Measurements from ENCODE around the gene ZNF552.
A peak's percentile ranks its signal among the peaks of the same experiment; 100 is the strongest.
"Not testable (repeated sequence)": the region's sequence is repeated elsewhere in the genome, so short reads cannot be mapped to it uniquely, and the experiment has no call there.

The ZNF552 gene

GRCh38 chr19:57814505-57815246 is at the start of gene ZNF552:
ZNF552 (minus strand) TSS chr19:57814913; CDS start chr19:57814743, 170 bp downstream.
- Histone ChIP-seq H3K4me1 (ENCODE audit: insufficient read depth, low read length) (peaks cover 39% of the 10 kb centered on the region), H4K20me1 (ENCODE audit: insufficient read depth, low read length) (peaks cover 7% of the 10 kb centered on the region; the same call in 1 of the 2 replicates), H2AFZ (ENCODE audit: low read depth, low read length) (peak within 1 kb of the TSS; percentile 82), H3K27ac (ENCODE audit: low read length) (peak within 1 kb of the TSS; percentile 73), H3K27me3 (ENCODE audit: insufficient read depth, low read length, poor library complexity) (no peaks in the 10 kb centered on the region), H3K9ac (ENCODE audit: low read depth, low read length) (peak within 1 kb of the TSS; percentile 63), H3K79me2 (ENCODE audit: insufficient read depth, low read length) (peaks cover 54% of the 10 kb centered on the region), H3K36me3 (ENCODE audit: insufficient read depth, low read length) (peaks cover 23% of the 10 kb centered on the region), H3K9me3 (ENCODE audit: insufficient read depth, low read length, severe bottlenecking) (no peaks in the 10 kb centered on the region), H3K4me2 (ENCODE audit: insufficient read depth, low read length) (peak within 1 kb of the TSS; percentile 91), H3K4me3 (ENCODE audit: low read depth in 1 of 2, low read length in 2 of 2) (peak within 1 kb of the TSS; percentile 68 to 69)
- peak; percentile 86 for ATAC-seq (ENCODE audit: insufficient read depth, low read depth)
- TF ChIP-seq EZH2 (IDR thresholded peaks at IDR 0.05; ENCODE audit: borderline replicate concordance, low read depth, low read length, severe bottlenecking) (no peak), CTCF (IDR thresholded peaks at IDR 0.05; ENCODE audit: borderline replicate concordance, extremely low read depth, low read length, poor library complexity, severe bottlenecking) (no peak)
- DNase-seq: peak; percentile 83

- not testable (repeated sequence) for H3K27me3 ChIP-seq (ENCODE audit: insufficient read depth, low read length, poor library complexity); H3K9me3 ChIP-seq (ENCODE audit: insufficient read depth, low read length, severe bottlenecking); H3K4me2 ChIP-seq (ENCODE audit: insufficient read depth, low read length); DNase-seq; H2AFZ ChIP-seq (ENCODE audit: low read depth, low read length); H3K27ac ChIP-seq (ENCODE audit: low read length); ATAC-seq (ENCODE audit: insufficient read depth, low read depth); H3K9ac ChIP-seq (ENCODE audit: low read depth, low read length); H3K4me1 ChIP-seq (ENCODE audit: insufficient read depth, low read length); H4K20me1 ChIP-seq (ENCODE audit: insufficient read depth, low read length); H3K4me3 ChIP-seq (ENCODE audit: low read depth in 1 of 2, low read length in 2 of 2)
- H3K36me3 ChIP-seq (ENCODE audit: insufficient read depth, low read length): peaks cover 90% of the 10 kb centered on the region
- peaks cover 73% of the 10 kb centered on the region for H3K79me2 ChIP-seq (ENCODE audit: insufficient read depth, low read length)
Observed at GRCh38 chr19:57862351-57862750, 47.6 kb upstream of the ZNF552 start.

- Histone ChIP-seq H3K4me1 (ENCODE audit: insufficient read depth, low read length) (peaks cover 22% of the 10 kb centered on the region), H4K20me1 (ENCODE audit: insufficient read depth, low read length) (peaks cover 27% of the 10 kb centered on the region), H3K36me3 (ENCODE audit: insufficient read depth, low read length) (peaks cover 50% of the 10 kb centered on the region), H3K79me2 (ENCODE audit: insufficient read depth, low read length) (peaks cover 73% of the 10 kb centered on the region)
- H3K9me3 ChIP-seq (ENCODE audit: insufficient read depth, low read length, severe bottlenecking); H3K4me3 ChIP-seq (ENCODE audit: low read depth in 1 of 2, low read length in 2 of 2); H3K9ac ChIP-seq (ENCODE audit: low read depth, low read length); H3K27ac ChIP-seq (ENCODE audit: low read length); H2AFZ ChIP-seq (ENCODE audit: low read depth, low read length); DNase-seq; H3K4me2 ChIP-seq (ENCODE audit: insufficient read depth, low read length); H3K27me3 ChIP-seq (ENCODE audit: insufficient read depth, low read length, poor library complexity); ATAC-seq (ENCODE audit: insufficient read depth, low read depth): not testable (repeated sequence)
Observed at GRCh38 chr19:57854117-57854516, 39.4 kb upstream of the ZNF552 start.

GRCh38 chr19:57851812-57852603 is 37.3 kb upstream of the ZNF552 start:
- not testable (repeated sequence) for H3K27ac ChIP-seq (ENCODE audit: low read length); H2AFZ ChIP-seq (ENCODE audit: low read depth, low read length); H3K9ac ChIP-seq (ENCODE audit: low read depth, low read length); ATAC-seq (ENCODE audit: insufficient read depth, low read depth); H3K4me3 ChIP-seq (ENCODE audit: low read depth in 1 of 2, low read length in 2 of 2); H3K27me3 ChIP-seq (ENCODE audit: insufficient read depth, low read length, poor library complexity); H3K9me3 ChIP-seq (ENCODE audit: insufficient read depth, low read length, severe bottlenecking); DNase-seq
- peaks cover 20% of the 10 kb centered on the region for H4K20me1 ChIP-seq (ENCODE audit: insufficient read depth, low read length)
- peak overlapping the region; percentile 96; the same call in 1 of the 2 replicates for H3K4me2 ChIP-seq (ENCODE audit: insufficient read depth, low read length)
- peaks cover 36% of the 10 kb centered on the region for H3K36me3 ChIP-seq (ENCODE audit: insufficient read depth, low read length)
- peaks cover 26% of the 10 kb centered on the region for H3K4me1 ChIP-seq (ENCODE audit: insufficient read depth, low read length)
- peaks cover 63% of the 10 kb centered on the region for H3K79me2 ChIP-seq (ENCODE audit: insufficient read depth, low read length)
